Skeletal muscle tissue (tissue), 4 donors: ENCODE measurements around the gene CDC14A. TPM values are rescaled to one million over a fixed set of nuclear protein-coding genes. Genes with fewer than 3 reads are reported as not detected.

Experiments used
- H3K27ac ChIP-seq: one replicate; pipeline ENCODE4 v1.7.0; 2013; ENCODE audit warnings: mild to moderate bottlenecking, low read depth, low read length, inconsistent platforms
- H3K27me3 ChIP-seq, 3 donors: one replicate each; pipeline ENCODE4 v1.7.0; 2013; ENCODE audit warnings: low read length in 3 of 3; ENCODE audit not compliant: control insufficient read depth in 3 of 3, insufficient read depth in 3 of 3
- H3K36me3 ChIP-seq, 3 donors: one replicate each; pipeline ENCODE4 v1.7.0; 2013; ENCODE audit warnings: low read length in 3 of 3; ENCODE audit not compliant: control insufficient read depth in 3 of 3, insufficient read depth in 3 of 3
- H3K4me1 ChIP-seq, 3 donors: one replicate each; pipeline ENCODE4 v1.7.0; 2013; ENCODE audit warnings: low read length in 3 of 3, mild to moderate bottlenecking in 3 of 3; ENCODE audit not compliant: control insufficient read depth in 3 of 3, insufficient read depth in 3 of 3
- H3K4me3 ChIP-seq, 3 donors: one replicate each; pipeline ENCODE4 v1.7.0; 2013; ENCODE audit warnings: low read length in 3 of 3
- H3K9ac ChIP-seq, 3 donors: one replicate each; pipeline ENCODE4 v1.7.0; 2013; ENCODE audit warnings: low read length in 3 of 3, mild to moderate bottlenecking in 3 of 3, moderate library complexity in 2 of 3, low read depth in 1 of 3
- H3K9me3 ChIP-seq, 3 donors: one replicate each; pipeline ENCODE4 v1.7.0; 2013; ENCODE audit warnings: low read length in 3 of 3; ENCODE audit not compliant: control insufficient read depth in 3 of 3
- total RNA-seq: library from RNA; depleted of rRNA; stranded (reverse); fragments of >200 nt; gene quantifications from one replicate; pipeline ENCODE4 v1.2.3, GENCODE V29; 2014
- donor health status: Osteomylitis.

The CDC14A gene
- total RNA-seq, 1 donor from 2014 or later, result 17.2 TPM

GRCh38 chr1:100552922-100553321 lies 200.6 kb downstream of the CDC14A start:
- Histone ChIP-seq H3K9ac (no peak overlapping the region), H3K36me3 (no peaks in the 10 kb centered on the region), H3K4me1 (no peaks in the 10 kb centered on the region), H3K27ac (no peak overlapping the region), H3K27me3 (no peaks in the 10 kb centered on the region), H3K9me3 (peaks cover 0 to 12% (median 6%) of the 10 kb centered on the region in 3 donors), H3K4me3 (no peak overlapping the region)

GRCh38 chr1:100556181-100556580 lies 203.9 kb downstream of the CDC14A start:
- Histone ChIP-seq H3K4me3 (no peak overlapping the region), H3K27ac (no peak overlapping the region), H3K4me1 (no peaks in the 10 kb centered on the region), H3K36me3 (no peaks in the 10 kb centered on the region), H3K9me3 (peaks cover 0 to 12% (median 6%) of the 10 kb centered on the region in 3 donors), H3K27me3 (no peaks in the 10 kb centered on the region), H3K9ac (no peak overlapping the region)

DNA sequence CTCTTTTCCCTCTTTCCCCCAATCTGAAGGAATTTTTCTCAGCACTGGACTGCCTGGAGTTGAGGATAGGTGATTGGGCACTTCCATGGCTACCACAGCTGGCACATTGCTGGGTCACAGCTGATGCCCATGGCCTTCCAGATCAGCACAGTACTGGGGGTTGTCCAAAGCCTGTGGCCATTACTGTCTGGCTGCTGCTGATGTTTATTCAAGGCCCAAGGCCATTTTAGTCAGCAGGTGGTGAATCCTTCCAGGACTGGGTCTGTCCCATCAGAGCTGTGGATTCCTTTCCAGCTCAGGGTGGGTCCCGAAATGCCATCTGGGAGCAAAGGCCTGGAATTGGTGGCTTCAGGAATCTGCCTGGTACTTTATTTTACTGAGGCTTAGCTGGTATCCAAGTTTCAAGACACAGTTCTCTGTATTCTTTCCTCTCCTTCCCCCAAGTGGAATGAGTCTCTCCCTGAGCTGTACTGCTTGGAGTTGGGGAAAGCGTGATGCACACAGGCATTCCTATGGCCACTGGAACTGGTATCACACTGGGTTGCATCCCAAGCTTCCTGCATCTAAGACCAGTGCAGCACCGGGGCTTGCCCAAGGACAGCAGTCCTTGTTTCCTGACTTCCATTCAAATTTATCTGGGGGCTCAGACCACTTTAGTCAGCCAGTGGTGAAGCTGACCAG lies 204.8 kb downstream of the CDC14A start:
- H3K9ac ChIP-seq, result no peak overlapping the region
- no peaks in the 10 kb centered on the region for H3K36me3 ChIP-seq
- peaks cover 0 to 12% (median 6%) of the 10 kb centered on the region in 3 donors for H3K9me3 ChIP-seq

DNA sequence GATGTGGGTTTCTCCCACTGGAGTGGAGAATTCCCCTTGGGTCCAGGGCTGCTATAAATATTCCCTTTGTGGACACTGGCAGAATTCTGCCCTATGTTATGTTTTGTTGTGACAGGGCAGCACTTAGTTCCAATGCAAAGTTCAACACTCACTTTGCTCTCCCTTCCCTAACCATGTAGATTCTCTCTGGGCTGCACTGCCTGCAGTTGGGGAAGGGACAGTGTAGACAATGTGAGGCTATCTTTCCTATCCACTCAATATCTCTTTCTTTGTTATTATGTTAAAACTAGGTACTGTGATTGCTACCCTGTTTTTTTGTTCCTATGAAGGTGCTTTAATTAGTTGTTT lies 205.3 kb downstream of the CDC14A start:
- peaks cover 0 to 9% (median 6%) of the 10 kb centered on the region in 3 donors for H3K9me3 ChIP-seq
- no peaks in the 10 kb centered on the region for H3K27me3 ChIP-seq
- no peaks in the 10 kb centered on the region for H3K36me3 ChIP-seq
- H3K27ac ChIP-seq, result no peak overlapping the region
- no peaks in the 10 kb centered on the region for H3K4me1 ChIP-seq
- H3K4me3 ChIP-seq, result no peak overlapping the region
- no peak overlapping the region for H3K9ac ChIP-seq

More for the DNA sequence above, 204.8 kb downstream of the CDC14A start:
- Histone ChIP-seq H3K4me3 (no peak overlapping the region), H3K4me1 (no peaks in the 10 kb centered on the region), H3K27ac (no peak overlapping the region), H3K27me3 (no peaks in the 10 kb centered on the region)

GRCh38 chr1:100565533-100565932 lies 213.2 kb downstream of the CDC14A start:
- Histone ChIP-seq H3K4me3 (no peak overlapping the region), H3K9me3 (no peaks in the 10 kb centered on the region), H3K4me1 (no peaks in the 10 kb centered on the region), H3K27ac (no peak overlapping the region), H3K27me3 (no peaks in the 10 kb centered on the region), H3K36me3 (no peaks in the 10 kb centered on the region), H3K9ac (no peak overlapping the region)

DNA sequence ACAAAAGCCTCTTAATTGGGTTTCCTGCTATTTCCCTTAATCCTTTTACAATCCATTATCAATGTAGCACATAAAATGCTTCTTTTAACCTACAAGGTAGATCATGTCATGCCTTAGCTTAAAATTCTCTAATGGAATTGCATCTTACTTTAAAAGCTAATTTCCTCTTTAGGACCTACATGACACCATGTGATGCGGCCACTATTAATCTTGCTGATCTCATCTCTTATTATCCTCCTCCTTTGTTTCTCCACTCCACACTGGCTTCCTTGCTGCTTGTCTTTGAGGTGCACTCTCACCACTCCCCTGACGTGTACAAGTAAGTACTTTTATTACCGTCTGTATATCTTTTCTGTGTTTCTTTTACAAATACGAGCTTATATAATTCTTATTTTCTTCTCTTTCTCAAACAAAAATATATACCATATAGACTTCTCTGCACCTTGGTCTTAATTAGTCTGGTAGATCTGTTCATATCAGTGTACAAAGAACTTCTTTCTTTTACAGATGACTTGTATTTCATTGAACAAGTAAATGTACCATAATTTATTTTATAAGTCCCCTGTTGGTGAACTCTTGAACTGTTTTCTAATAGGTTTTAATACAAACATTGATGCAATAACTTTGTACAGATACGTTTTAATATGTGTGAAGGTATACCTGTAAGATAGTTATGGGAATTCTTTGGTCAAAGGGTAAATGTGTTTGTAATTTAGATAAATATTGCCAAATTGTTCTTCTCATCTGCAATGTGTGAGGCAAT lies 213.8 kb downstream of the CDC14A start:
- no peak overlapping the region for H3K4me3 ChIP-seq
- no peaks in the 10 kb centered on the region for H3K9me3 ChIP-seq
- H3K9ac ChIP-seq, result no peak overlapping the region
- no peak overlapping the region for H3K27ac ChIP-seq
- no peaks in the 10 kb centered on the region for H3K36me3 ChIP-seq
- no peaks in the 10 kb centered on the region for H3K27me3 ChIP-seq
- H3K4me1 ChIP-seq, result no peaks in the 10 kb centered on the region

GRCh38 chr1:100567062-100567461 lies 214.8 kb downstream of the CDC14A start:
- Histone ChIP-seq H3K9me3 (no peaks in the 10 kb centered on the region), H3K4me1 (no peaks in the 10 kb centered on the region), H3K27ac (no peak overlapping the region), H3K9ac (no peak overlapping the region), H3K27me3 (no peaks in the 10 kb centered on the region), H3K36me3 (no peaks in the 10 kb centered on the region), H3K4me3 (no peak overlapping the region)

Other genes with a start within 250 kb of the CDC14A start
- 1.6 TPM for gene SASS6, start 219.6 kb upstream of the CDC14A start, total RNA-seq
- 16.2 TPM for gene TRMT13, start 219.3 kb upstream of the CDC14A start, total RNA-seq
- gene LRRC39, start 174.2 kb upstream of the CDC14A start, total RNA-seq, result 164 TPM
- gene DBT, start 102.7 kb upstream of the CDC14A start, total RNA-seq, result 4.7 TPM
- gene RTCA, start 86.3 kb upstream of the CDC14A start, total RNA-seq, result 28.7 TPM
- under 0.01 TPM for gene GPR88, start 185.6 kb downstream of the CDC14A start, total RNA-seq